Activated naive CD4-positive, alpha-beta T cell treated with anti-CD3 and anti-CD28 coated beads, Interleukin-2, amount 10 ng/mL, durations not matched to agents 5 hours and 36 hours (primary cell): ENCODE measurements around the gene HENMT1. TPM values are rescaled to one million over a fixed set of nuclear protein-coding genes. Genes with fewer than 3 reads are reported as not detected.

Experiments used
- total RNA-seq, 2 experiments: library from RNA; stranded (reverse); gene quantifications; one replicate each; pipeline ENCODE4 v1.2.3, GENCODE V29; 2021

Gene HENMT1
- total RNA-seq: 10 to 100 TPM; 18.5 to 20.2 TPM

GRCh38 chr1:108661030-108661609, at the start of gene HENMT1:
Gene HENMT1 (minus strand): TSS chr1:108661093. CDS start chr1:108659884, 1,209 bp downstream.

GRCh38 chr1:108691942-108692723, 31.2 kb upstream of the HENMT1 start, which contains the start of gene PRPF38B:
Gene PRPF38B (plus strand): TSS chr1:108692310. CDS start chr1:108692592, 282 bp downstream.

Other genes with a start within 250 kb of the HENMT1 start
- not detected for gene NBPF6, start 210.8 kb downstream of the HENMT1 start, total RNA-seq
- gene EEIG2, start 101.0 kb downstream of the HENMT1 start, total RNA-seq: 10 to 100 TPM; 12.2 to 12.7 TPM
- 10 to 100 TPM; 74.4 to 77.0 TPM for gene PRPF38B, start 31.2 kb upstream of the HENMT1 start, total RNA-seq
- not detected for gene FNDC7, start 51.8 kb upstream of the HENMT1 start, total RNA-seq
- gene STXBP3, start 85.6 kb upstream of the HENMT1 start, total RNA-seq: 10 to 100 TPM; 45.8 to 49.0 TPM
- gene AKNAD1, start 196.0 kb upstream of the HENMT1 start, total RNA-seq: not detected
- 10 to 100 TPM; 27.0 to 32.3 TPM for gene GPSM2, start 215.9 kb upstream of the HENMT1 start, total RNA-seq